ENCODE results near the gene STK4.
A peak's percentile ranks its signal among the peaks of the same experiment; 100 is the strongest.

STK4 gene

DNA sequence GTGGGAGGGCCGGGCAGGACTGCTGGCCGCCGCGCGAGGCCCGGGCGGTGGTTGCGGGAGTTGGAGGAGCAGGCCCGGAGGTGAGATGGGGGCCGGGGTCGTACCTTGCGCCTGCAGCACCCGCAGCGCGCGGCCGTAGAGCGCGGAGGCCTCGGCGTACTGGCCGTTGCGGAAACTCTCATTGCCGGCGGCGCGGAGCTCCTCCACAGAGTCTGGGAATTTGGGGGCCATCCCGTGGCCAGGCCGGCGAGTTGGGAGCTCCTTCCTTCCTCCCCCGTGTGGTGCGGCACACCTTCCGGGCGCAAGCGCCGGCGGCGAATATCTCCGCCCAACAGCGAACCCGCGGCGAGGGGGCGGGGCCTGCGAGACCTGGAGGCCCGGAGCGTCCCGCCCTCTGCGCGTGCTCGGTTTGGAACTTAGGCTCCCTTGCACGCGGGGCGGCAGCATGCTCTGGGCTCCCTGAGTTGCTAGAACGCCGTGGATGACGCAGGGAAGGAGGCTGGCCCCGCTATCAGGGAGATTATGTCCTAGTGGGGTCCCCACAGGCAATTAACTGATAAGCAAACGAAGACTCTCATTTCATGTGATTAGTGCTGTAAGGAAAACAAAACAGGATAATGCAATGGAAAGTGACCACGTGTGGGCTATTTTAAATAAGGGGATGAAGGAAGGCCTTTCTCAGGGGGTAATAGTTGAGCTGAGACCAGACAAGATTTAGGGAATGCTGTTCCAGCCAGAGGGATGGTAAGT lies 6.0 kb upstream of the STK4 start, which contains the start of gene TOMM34:
TOMM34 (minus strand) TSS at position 295 of the 750 bp plus-strand sequence; CDS start at position 231, 64 bp downstream.
- H3K4me3 ChIP-seq (ENCODE audit: low read length in 2 of 2), result peak within 1 kb of the TSS; percentile 82 to 93
- no CpG with 5 or more reads among the region's 60 CpGs for WGBS, 2 donors (ENCODE audit: extremely low coverage in 2 of 2, insufficient read length in 2 of 2, insufficient replicate concordance in 1 of 2)
- H2BK120ac ChIP-seq (ENCODE audit: low read depth, low read length), result no peak within 1 kb of the TSS
- no peak within 1 kb of the TSS for H2BK12ac ChIP-seq (ENCODE audit: low read length)
- H3K14ac ChIP-seq (ENCODE audit: low read length), result no peak within 1 kb of the TSS
- H3K4ac ChIP-seq (ENCODE audit: low read length), result no peak within 1 kb of the TSS
- H3K18ac ChIP-seq (ENCODE audit: low read length), result peak within 1 kb of the TSS; percentile 94
- H3K9ac ChIP-seq (ENCODE audit: low read depth, low read length, poor library complexity), result peak within 1 kb of the TSS; percentile 75
- peak within 1 kb of the TSS; percentile 58 for H3K23ac ChIP-seq (ENCODE audit: low read depth, low read length, poor library complexity)
- no peaks in the 10 kb centered on the region for H3K27me3 ChIP-seq (ENCODE audit: control insufficient read depth in 3 of 3, insufficient read depth in 3 of 3, low read depth in 1 of 3, low read length in 3 of 3)
- no peak within 1 kb of the TSS for H4K8ac ChIP-seq (ENCODE audit: low read depth, low read length)
- peaks cover 6 to 10% of the 10 kb centered on the region in 2 donors for H3K4me1 ChIP-seq (ENCODE audit: control insufficient read depth in 2 of 2, insufficient read depth in 1 of 2, low read depth in 1 of 2, low read length in 2 of 2)
- H3K4me2 ChIP-seq (ENCODE audit: insufficient read depth, low read length, poor library complexity, severe bottlenecking), result peak within 1 kb of the TSS; percentile 75
- peak within 1 kb of the TSS; percentile 65 for H3K27ac ChIP-seq (replicated peaks; ENCODE audit: low read length)
- H3K79me1 ChIP-seq (ENCODE audit: low read depth, low read length), result peaks cover 3% of the 10 kb centered on the region
- H2AK5ac ChIP-seq (ENCODE audit: low read depth, low read length), result peak within 1 kb of the TSS; percentile 28
- no peak within 1 kb of the TSS for H2BK15ac ChIP-seq (ENCODE audit: low read length)
- H3K36me3 ChIP-seq (replicated peaks in 1 of 2; ENCODE audit: control insufficient read depth in 2 of 2, insufficient read depth in 2 of 2, low read length in 2 of 2), result peaks cover 10 to 29% of the 10 kb centered on the region in 2 donors
- peak; percentile 89 for DNase-seq (ENCODE audit: low spot score)
- H2BK5ac ChIP-seq (ENCODE audit: low read length), result peak within 1 kb of the TSS; percentile 2
- H4K91ac ChIP-seq (ENCODE audit: low read depth, low read length, poor library complexity), result no peak within 1 kb of the TSS
- H2AFZ ChIP-seq (ENCODE audit: low read length), result peak within 1 kb of the TSS; percentile 90
- H3K9me3 ChIP-seq (replicated peaks in 1 of 2; ENCODE audit: control insufficient read depth in 2 of 2, insufficient read depth in 1 of 2, low read depth in 1 of 2, low read length in 2 of 2), result no peaks in the 10 kb centered on the region

DNA sequence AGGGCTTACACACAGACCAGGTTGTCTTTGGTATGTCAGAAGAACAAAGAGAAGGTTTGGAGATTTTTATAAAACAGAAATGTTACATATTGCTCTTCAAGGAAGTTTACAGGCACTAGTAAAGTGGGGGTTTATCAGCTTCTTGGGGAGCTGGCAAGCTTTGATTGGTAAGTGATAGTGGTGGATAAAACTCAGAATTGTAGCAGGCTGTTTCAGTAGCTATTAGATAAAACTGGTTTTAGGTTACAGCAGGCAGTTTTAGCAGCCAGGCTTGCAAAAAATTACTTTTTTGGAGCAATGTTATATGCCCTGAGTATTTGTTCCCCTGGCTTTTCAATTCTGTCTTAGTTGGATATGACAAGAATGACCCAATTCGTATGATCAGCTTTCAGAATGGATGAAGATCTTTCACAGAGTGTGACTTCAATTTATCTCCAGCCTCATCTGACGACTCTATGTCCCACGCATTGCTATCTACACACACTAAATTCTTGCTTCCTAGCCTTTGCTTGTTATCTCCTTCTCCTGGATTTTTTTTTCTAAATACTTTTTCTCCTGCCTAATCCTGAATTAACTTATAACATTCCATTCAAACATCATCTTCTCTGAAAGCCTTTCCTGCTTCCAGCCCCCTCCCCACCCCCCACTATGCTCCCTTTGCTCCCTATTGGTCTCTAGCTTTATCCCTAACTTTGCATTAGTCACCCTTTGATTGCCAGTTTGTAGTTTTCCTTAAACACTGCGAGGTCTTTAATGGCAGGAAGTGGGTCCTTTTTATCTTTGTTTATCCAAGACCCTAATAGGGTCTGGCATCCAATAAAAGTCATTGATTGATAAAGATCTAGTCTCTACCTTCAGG lies 5.1 kb upstream of the STK4 start:
- Histone ChIP-seq H3K4ac (ENCODE audit: low read length) (no peak overlapping the region), H3K4me3 (ENCODE audit: low read length in 2 of 2) (no peak overlapping the region), H3K27ac (replicated peaks; ENCODE audit: low read length) (no peak overlapping the region)

DNA sequence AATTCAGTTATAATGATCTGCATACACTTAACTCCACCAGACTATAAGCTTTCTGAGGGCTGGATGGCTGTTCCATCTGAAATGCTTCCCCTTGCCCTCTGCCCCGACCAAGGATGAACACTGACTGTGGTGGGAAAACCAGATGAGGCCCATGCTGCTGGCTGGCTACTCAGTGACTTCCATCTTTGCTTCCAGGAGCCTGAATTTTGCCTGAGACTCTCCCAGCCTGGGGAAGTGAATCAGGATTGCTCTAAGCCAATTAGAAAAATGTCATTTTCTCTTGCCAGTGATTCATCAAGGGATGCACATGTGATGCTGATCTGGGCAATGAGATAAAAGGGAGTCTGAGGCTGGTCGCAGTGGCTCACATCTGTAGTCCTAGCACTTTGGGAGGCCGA lies 4.4 kb upstream of the STK4 start:
- WGBS, 2 donors (ENCODE audit: extremely low coverage in 2 of 2, insufficient read length in 2 of 2, insufficient replicate concordance in 1 of 2), result no CpG with 5 or more reads among the region's 3 CpGs
- Histone ChIP-seq H3K79me1 (ENCODE audit: low read depth, low read length) (peaks cover 1% of the 10 kb centered on the region), H3K14ac (ENCODE audit: low read length) (no peak overlapping the region), H3K36me3 (replicated peaks in 1 of 2; ENCODE audit: control insufficient read depth in 2 of 2, insufficient read depth in 2 of 2, low read length in 2 of 2) (peaks cover 0 to 13% of the 10 kb centered on the region in 2 donors), H3K4me3 (ENCODE audit: low read length in 2 of 2) (no peak overlapping the region), H3K27ac (replicated peaks; ENCODE audit: low read length) (no peak overlapping the region), H2BK15ac (ENCODE audit: low read length) (no peak overlapping the region), H4K8ac (ENCODE audit: low read depth, low read length) (no peak overlapping the region), H3K9me3 (replicated peaks in 1 of 2; ENCODE audit: control insufficient read depth in 2 of 2, insufficient read depth in 1 of 2, low read depth in 1 of 2, low read length in 2 of 2) (no peaks in the 10 kb centered on the region), H3K9ac (ENCODE audit: low read depth, low read length, poor library complexity) (no peak overlapping the region), H3K18ac (ENCODE audit: low read length) (no peak overlapping the region), H4K91ac (ENCODE audit: low read depth, low read length, poor library complexity) (no peak overlapping the region), H3K4ac (ENCODE audit: low read length) (no peak overlapping the region), H3K23ac (ENCODE audit: low read depth, low read length, poor library complexity) (no peak overlapping the region), H3K4me2 (ENCODE audit: insufficient read depth, low read length, poor library complexity, severe bottlenecking) (no peak overlapping the region), H3K27me3 (ENCODE audit: control insufficient read depth in 3 of 3, insufficient read depth in 3 of 3, low read depth in 1 of 3, low read length in 3 of 3) (no peaks in the 10 kb centered on the region), H2AFZ (ENCODE audit: low read length) (peak overlapping the region; percentile 20), H2BK120ac (ENCODE audit: low read depth, low read length) (no peak overlapping the region), H2AK5ac (ENCODE audit: low read depth, low read length) (no peak overlapping the region), H2BK5ac (ENCODE audit: low read length) (no peak overlapping the region), H2BK12ac (ENCODE audit: low read length) (no peak overlapping the region), H3K4me1 (ENCODE audit: control insufficient read depth in 2 of 2, insufficient read depth in 1 of 2, low read depth in 1 of 2, low read length in 2 of 2) (peaks cover 6 to 10% of the 10 kb centered on the region in 2 donors)
- DNase-seq (ENCODE audit: low spot score), result no peak

More for the DNA sequence above, 5.1 kb upstream of the STK4 start:
- Histone ChIP-seq H4K8ac (ENCODE audit: low read depth, low read length) (no peak overlapping the region), H3K18ac (ENCODE audit: low read length) (no peak overlapping the region), H2AFZ (ENCODE audit: low read length) (peak overlapping the region; percentile 20), H2BK120ac (ENCODE audit: low read depth, low read length) (no peak overlapping the region), H4K91ac (ENCODE audit: low read depth, low read length, poor library complexity) (no peak overlapping the region), H2AK5ac (ENCODE audit: low read depth, low read length) (no peak overlapping the region), H3K14ac (ENCODE audit: low read length) (no peak overlapping the region), H3K9ac (ENCODE audit: low read depth, low read length, poor library complexity) (no peak overlapping the region), H3K23ac (ENCODE audit: low read depth, low read length, poor library complexity) (no peak overlapping the region), H3K4me1 (ENCODE audit: control insufficient read depth in 2 of 2, insufficient read depth in 1 of 2, low read depth in 1 of 2, low read length in 2 of 2) (peaks cover 6 to 10% of the 10 kb centered on the region in 2 donors), H3K36me3 (replicated peaks in 1 of 2; ENCODE audit: control insufficient read depth in 2 of 2, insufficient read depth in 2 of 2, low read length in 2 of 2) (peaks cover 2 to 20% of the 10 kb centered on the region in 2 donors), H2BK15ac (ENCODE audit: low read length) (no peak overlapping the region), H3K9me3 (replicated peaks in 1 of 2; ENCODE audit: control insufficient read depth in 2 of 2, insufficient read depth in 1 of 2, low read depth in 1 of 2, low read length in 2 of 2) (no peaks in the 10 kb centered on the region), H3K27me3 (ENCODE audit: control insufficient read depth in 3 of 3, insufficient read depth in 3 of 3, low read depth in 1 of 3, low read length in 3 of 3) (no peaks in the 10 kb centered on the region), H3K4me2 (ENCODE audit: insufficient read depth, low read length, poor library complexity, severe bottlenecking) (no peak overlapping the region), H3K79me1 (ENCODE audit: low read depth, low read length) (peaks cover 3% of the 10 kb centered on the region), H2BK12ac (ENCODE audit: low read length) (no peak overlapping the region), H2BK5ac (ENCODE audit: low read length) (no peak overlapping the region)
- no CpG with 5 or more reads among the region's 4 CpGs for WGBS, 2 donors (ENCODE audit: extremely low coverage in 2 of 2, insufficient read length in 2 of 2, insufficient replicate concordance in 1 of 2)
- DNase-seq (ENCODE audit: low spot score), result no peak

GRCh38 chr20:44962483-44962882 lies 3.8 kb upstream of the STK4 start:
- H3K4ac ChIP-seq (ENCODE audit: low read length), result no peak overlapping the region

More at GRCh38 chr20:44962483-44962882, 3.8 kb upstream of the STK4 start:
- peaks cover 10 to 12% of the 10 kb centered on the region in 2 donors for H3K4me1 ChIP-seq (ENCODE audit: control insufficient read depth in 2 of 2, insufficient read depth in 1 of 2, low read depth in 1 of 2, low read length in 2 of 2)
- no peak overlapping the region for H3K14ac ChIP-seq (ENCODE audit: low read length)
- H2AK5ac ChIP-seq (ENCODE audit: low read depth, low read length), result no peak overlapping the region
- no peak overlapping the region for H2BK120ac ChIP-seq (ENCODE audit: low read depth, low read length)
- H3K23ac ChIP-seq (ENCODE audit: low read depth, low read length, poor library complexity), result no peak overlapping the region
- no peak overlapping the region for H2BK15ac ChIP-seq (ENCODE audit: low read length)
- H3K18ac ChIP-seq (ENCODE audit: low read length), result no peak overlapping the region
- no peak overlapping the region for H3K27ac ChIP-seq (replicated peaks; ENCODE audit: low read length)
- DNase-seq (ENCODE audit: low spot score), result no peak
- peaks cover 0 to 10% of the 10 kb centered on the region in 2 donors for H3K36me3 ChIP-seq (replicated peaks in 1 of 2; ENCODE audit: control insufficient read depth in 2 of 2, insufficient read depth in 2 of 2, low read length in 2 of 2)
- H3K9me3 ChIP-seq (replicated peaks in 1 of 2; ENCODE audit: control insufficient read depth in 2 of 2, insufficient read depth in 1 of 2, low read depth in 1 of 2, low read length in 2 of 2), result no peaks in the 10 kb centered on the region
- WGBS, 2 donors (ENCODE audit: extremely low coverage in 2 of 2, insufficient read length in 2 of 2, insufficient replicate concordance in 1 of 2), result no CpG with 5 or more reads among the region's 3 CpGs
- H2BK5ac ChIP-seq (ENCODE audit: low read length), result no peak overlapping the region
- H4K91ac ChIP-seq (ENCODE audit: low read depth, low read length, poor library complexity), result no peak overlapping the region
- H2BK12ac ChIP-seq (ENCODE audit: low read length), result no peak overlapping the region
- no peak overlapping the region for H3K4me2 ChIP-seq (ENCODE audit: insufficient read depth, low read length, poor library complexity, severe bottlenecking)
- no peaks in the 10 kb centered on the region for H3K27me3 ChIP-seq (ENCODE audit: control insufficient read depth in 3 of 3, insufficient read depth in 3 of 3, low read depth in 1 of 3, low read length in 3 of 3)
- no peak overlapping the region for H3K4me3 ChIP-seq (ENCODE audit: low read length in 2 of 2)
- peaks cover 1% of the 10 kb centered on the region for H3K79me1 ChIP-seq (ENCODE audit: low read depth, low read length)
- H2AFZ ChIP-seq (ENCODE audit: low read length), result no peak overlapping the region
- no peak overlapping the region for H4K8ac ChIP-seq (ENCODE audit: low read depth, low read length)
- H3K9ac ChIP-seq (ENCODE audit: low read depth, low read length, poor library complexity), result no peak overlapping the region

Measured in neuronal stem cell (in vitro differentiated cells).